Measurements from ENCODE around the gene SSTR5.
A peak's percentile ranks its signal among the peaks of the same experiment; 100 is the strongest.

The SSTR5 gene

GRCh38 chr16:1125471-1125870 is 52.9 kb downstream of the SSTR5 start:
- TF ChIP-seq JUND (IDR thresholded peaks at IDR 0.05; ENCODE audit: low read depth) = no peak
- in situ Hi-C loops (cut with HindIII; ENCODE audit: low pct_unique_long_range_greater_than_20kb, low sequenced_read_pairs) = no loop called here
- DNase-seq (ENCODE audit: low read depth in 1 of 2, low spot score in 1 of 2) = peak; percentile 47 to 74

GRCh38 chr16:1126044-1126443 is 53.5 kb downstream of the SSTR5 start:
- TF ChIP-seq JUND (IDR thresholded peaks at IDR 0.05; ENCODE audit: low read depth) = no peak
- in situ Hi-C loops (cut with HindIII; ENCODE audit: low pct_unique_long_range_greater_than_20kb, low sequenced_read_pairs) = no loop called here
- DNase-seq (ENCODE audit: low read depth in 1 of 2, low spot score in 1 of 2) = no peak

DNA sequence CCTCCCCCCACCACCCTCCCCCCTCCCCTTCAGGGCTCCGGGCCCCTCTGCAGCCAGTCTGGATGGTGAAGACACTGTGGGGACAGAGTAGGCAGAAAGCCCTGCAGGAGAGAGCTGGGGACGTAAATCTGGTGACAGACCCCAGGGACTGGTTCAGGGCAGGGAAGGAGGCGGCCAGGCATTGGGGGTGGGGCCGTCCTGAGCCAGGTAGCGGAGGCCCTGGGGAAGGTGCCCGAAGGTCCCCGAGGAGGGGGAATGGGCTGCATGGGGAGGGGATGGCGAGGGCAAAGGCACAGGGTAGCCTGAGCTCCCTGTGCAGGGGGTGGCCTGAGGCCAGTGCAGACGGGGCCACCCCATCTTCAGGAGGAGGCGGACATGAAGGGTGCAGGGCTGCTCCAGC is 54.0 kb downstream of the SSTR5 start:
- in situ Hi-C loops (cut with HindIII; ENCODE audit: low pct_unique_long_range_greater_than_20kb, low sequenced_read_pairs) = no loop called here
- no peak for DNase-seq (ENCODE audit: low read depth in 1 of 2, low spot score in 1 of 2)
- no peak for TF ChIP-seq JUND (IDR thresholded peaks at IDR 0.05; ENCODE audit: low read depth)

DNA sequence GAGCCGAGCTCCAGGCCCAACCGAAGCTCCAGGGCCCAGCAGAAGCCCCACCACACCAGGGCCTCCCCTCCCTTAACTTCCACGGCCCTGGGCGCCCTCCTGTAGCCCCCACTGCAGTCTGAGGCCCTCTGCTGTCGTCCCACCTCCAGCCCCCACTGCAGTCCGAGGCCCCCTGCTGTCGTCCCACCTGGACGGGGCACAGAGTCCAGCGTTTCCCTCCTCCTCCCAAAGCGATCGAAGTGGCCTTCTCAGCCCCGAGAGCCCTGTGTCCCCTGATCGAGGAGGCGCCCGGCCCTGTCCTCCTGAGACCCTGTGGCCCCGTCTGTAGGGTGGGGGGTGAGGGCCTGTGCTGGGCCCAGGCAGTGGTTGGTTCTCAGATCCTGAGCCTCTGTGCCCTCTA is 54.6 kb downstream of the SSTR5 start:
- no peak for DNase-seq (ENCODE audit: low read depth in 1 of 2, low spot score in 1 of 2)
- TF ChIP-seq JUND (IDR thresholded peaks at IDR 0.05; ENCODE audit: low read depth) = no peak
- in situ Hi-C loops (cut with HindIII; ENCODE audit: low pct_unique_long_range_greater_than_20kb, low sequenced_read_pairs) = no loop called here

DNA sequence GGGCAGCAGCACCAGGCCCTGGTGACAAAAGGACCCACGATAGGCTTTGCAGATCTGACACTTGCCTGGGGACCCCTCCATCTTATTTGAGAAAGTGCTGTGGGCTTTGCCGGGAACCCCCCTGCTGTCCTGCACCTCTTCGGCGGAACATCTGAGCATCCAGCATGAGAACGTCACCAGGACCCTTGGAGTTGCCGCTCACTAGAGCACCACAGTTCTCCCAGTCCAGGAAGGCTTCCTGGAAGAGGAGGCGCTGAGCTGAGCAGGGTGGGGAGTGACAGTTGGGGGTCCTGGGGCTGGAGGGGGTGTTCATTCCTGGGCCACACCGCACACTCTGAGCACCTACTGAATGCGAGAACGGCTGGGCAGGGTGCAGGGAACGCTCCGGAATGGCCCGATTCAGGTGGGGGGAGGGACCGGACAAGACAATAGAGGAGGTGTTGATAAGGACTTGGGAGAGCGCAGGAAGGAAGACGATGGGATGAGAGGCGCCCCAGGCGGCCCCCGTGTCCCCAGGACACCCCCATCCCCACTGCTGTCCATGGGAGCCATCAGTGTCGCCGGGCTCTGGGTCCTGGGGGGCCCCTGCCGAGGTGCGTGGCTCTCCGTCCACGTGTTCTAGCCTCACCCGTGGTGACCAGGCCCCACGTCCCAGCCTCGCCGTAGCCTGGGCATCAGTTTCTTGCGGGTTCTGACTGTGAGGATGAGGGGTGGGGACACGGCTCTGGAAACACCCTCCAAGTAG is 55.6 kb downstream of the SSTR5 start:
- in situ Hi-C loops (cut with HindIII; ENCODE audit: low pct_unique_long_range_greater_than_20kb, low sequenced_read_pairs) = no loop called here
- TF ChIP-seq JUND (IDR thresholded peaks at IDR 0.05; ENCODE audit: low read depth) = no peak
- no peak for DNase-seq (ENCODE audit: low read depth in 1 of 2, low spot score in 1 of 2)

- in situ Hi-C loops (cut with HindIII; ENCODE audit: low pct_unique_long_range_greater_than_20kb, low sequenced_read_pairs) = no loop called here
- no peak for DNase-seq (ENCODE audit: low read depth in 1 of 2, low spot score in 1 of 2)
- no peak for TF ChIP-seq JUND (IDR thresholded peaks at IDR 0.05; ENCODE audit: low read depth)
Measured at GRCh38 chr16:1129106-1129960, 56.8 kb downstream of the SSTR5 start.

DNA sequence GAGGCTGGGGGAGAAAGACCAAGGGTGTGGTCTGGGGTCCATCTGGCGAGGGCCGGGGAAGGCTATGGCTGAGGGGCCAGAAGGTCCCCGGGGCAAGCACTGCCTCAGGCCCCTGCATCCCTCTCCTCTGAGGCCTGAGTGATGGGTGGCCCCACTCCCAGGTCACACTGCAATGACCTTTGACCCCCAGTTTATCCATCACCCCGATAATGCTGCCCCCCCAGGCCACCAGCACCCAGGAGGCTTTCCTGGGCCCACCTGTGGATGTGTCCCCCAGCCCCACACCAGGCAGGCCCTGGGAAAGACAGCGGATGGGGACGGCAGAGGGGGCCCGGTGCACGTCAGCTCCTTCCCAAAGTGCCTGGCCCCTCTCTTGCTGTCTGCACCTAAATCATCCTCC is 57.8 kb downstream of the SSTR5 start:
- in situ Hi-C loops (cut with HindIII; ENCODE audit: low pct_unique_long_range_greater_than_20kb, low sequenced_read_pairs) = no loop called here
- TF ChIP-seq JUND (IDR thresholded peaks at IDR 0.05; ENCODE audit: low read depth) = no peak
- DNase-seq (ENCODE audit: low read depth in 1 of 2, low spot score in 1 of 2) = no peak
